Smooth muscle cell (in vitro differentiated cells): ENCODE results near the gene GRM4. TPM values are rescaled to one million over a fixed set of nuclear protein-coding genes. Genes with fewer than 3 reads are reported as not detected.

Source experiments
- DNase-seq: peaks from one replicate; lab custom pipeline; 2025; ENCODE audit not compliant: unreplicated experiment; lab: John Stamatoyannopoulos, UW
- H2AFZ ChIP-seq: fragments of 200-600 bp; sonication (generic); 2 replicates; pipeline ENCODE4 v1.6.0; 2016; ENCODE audit warnings: antibody characterized with exemption, low read depth, mild to moderate bottlenecking
- H3F3A ChIP-seq: fragments of 200-600 bp; sonication (generic); 2 replicates; pipeline ENCODE4 v1.6.0; 2017; ENCODE audit warnings: antibody characterized with exemption, low read depth
- H3K27ac ChIP-seq: fragments of 200-600 bp; sonication (generic); 2 replicates; pipeline ENCODE4 v1.5.1; 2016; ENCODE audit warnings: low read depth, mild to moderate bottlenecking
- H3K27me3 ChIP-seq: fragments of 200-600 bp; sonication (generic); 2 replicates; pipeline ENCODE4 v1.6.1; 2016; ENCODE audit warnings: low read depth, mild to moderate bottlenecking
- H3K36me3 ChIP-seq: fragments of 200-600 bp; sonication (generic); 2 replicates; pipeline ENCODE4 v1.5.1; 2016; ENCODE audit warnings: low read depth
- H3K4me1 ChIP-seq: fragments of 200-600 bp; sonication (generic); 2 replicates; pipeline ENCODE4 v1.5.1; 2016; ENCODE audit warnings: low read depth
- H3K4me2 ChIP-seq: fragments of 200-600 bp; sonication (generic); 2 replicates; pipeline ENCODE4 v1.6.0; 2016; ENCODE audit warnings: mild to moderate bottlenecking
- H3K4me3 ChIP-seq: fragments of 200-600 bp; sonication (generic); 2 replicates; pipeline ENCODE4 v1.5.1; 2016; ENCODE audit warnings: mild to moderate bottlenecking
- H3K79me2 ChIP-seq: fragments of 200-600 bp; sonication (generic); 2 replicates; pipeline ENCODE4 v1.6.0; 2016; ENCODE audit warnings: low read depth, mild to moderate bottlenecking
- H3K9ac ChIP-seq: fragments of 200-600 bp; sonication (generic); 2 replicates; pipeline ENCODE4 v1.6.0; 2016; ENCODE audit warnings: low read depth
- H3K9me3 ChIP-seq: fragments of 200-600 bp; sonication (generic); replicated peaks from 2 replicates; pipeline ENCODE4 v1.5.1; 2016; ENCODE audit warnings: low read depth
- H4K20me1 ChIP-seq: fragments of 200-600 bp; sonication (generic); 2 replicates; pipeline ENCODE4 v1.6.0; 2016; ENCODE audit warnings: low read depth
- CTCF ChIP-seq: fragments of 200-600 bp; sonication (generic); IDR thresholded peaks from 2 replicates; pipeline ENCODE4 v1.5.1; 2017; ENCODE audit warnings: borderline replicate concordance, mild to moderate bottlenecking, antibody characterized with exemption; ENCODE audit not compliant: insufficient read depth, poor library complexity, severe bottlenecking
- WGBS: methylation state at CpG from one replicate; pipeline ENCODE4 v1.1.7; 2016; ENCODE audit warnings: low lambda C conversion rate; 5-methylcytosine and 5-hydroxymethylcytosine counted together
- polyA plus RNA-seq: library from polyadenylated mRNA; unstranded; fragments of >200 nt; fragmentation: Nextera tagmentation; extraction: Ambion mirVana; gene quantifications from 2 replicates; pipeline ENCODE4 v1.2.1, GENCODE V29; 2016
- total RNA-seq: library from RNA; depleted of rRNA; stranded (reverse); fragments of >200 nt; gene quantifications from 2 replicates; pipeline ENCODE4 v1.2.3, GENCODE V29; 2014

Gene GRM4
- total and polyA plus RNA-seq, 2 experiments from 2014 or later = 0.21 TPM; not detected in 1

DNA sequence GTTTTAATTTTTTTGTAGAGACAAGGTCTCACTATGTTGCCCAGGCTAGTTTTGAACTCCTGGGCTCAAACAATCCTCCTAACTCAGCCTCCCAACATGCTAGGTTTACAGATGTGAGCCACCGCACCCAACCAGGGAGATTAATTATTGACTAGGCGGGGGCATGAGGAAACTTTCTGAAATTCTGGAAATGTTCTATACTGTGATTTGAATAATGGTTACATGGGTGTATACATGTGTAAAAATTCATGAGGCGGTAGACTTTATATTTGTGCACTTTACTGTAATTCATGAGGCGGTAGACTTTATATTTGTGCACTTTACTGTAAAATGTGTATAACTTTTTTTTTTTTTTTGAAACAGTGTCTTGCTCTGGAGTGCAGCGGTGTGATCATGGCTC, 147.2 kb downstream of the GRM4 start:
- Histone ChIP-seq H3K79me2 (no peaks in the 10 kb centered on the region), H3K9me3 (no peaks in the 10 kb centered on the region), H3K4me1 (no peaks in the 10 kb centered on the region), H2AFZ (no peak overlapping the region), H3K9ac (no peak overlapping the region), H3K27ac (no peak overlapping the region), H3K4me2 (no peak overlapping the region), H4K20me1 (no peaks in the 10 kb centered on the region), H3K4me3 (no peak overlapping the region), H3F3A (no peaks in the 10 kb centered on the region), H3K36me3 (no peaks in the 10 kb centered on the region), H3K27me3 (peaks cover 7% of the 10 kb centered on the region)
- 98% methylated on average over 5 of the region's 5 CpGs for WGBS
- no peak for DNase-seq
- TF ChIP-seq CTCF = no peak

DNA sequence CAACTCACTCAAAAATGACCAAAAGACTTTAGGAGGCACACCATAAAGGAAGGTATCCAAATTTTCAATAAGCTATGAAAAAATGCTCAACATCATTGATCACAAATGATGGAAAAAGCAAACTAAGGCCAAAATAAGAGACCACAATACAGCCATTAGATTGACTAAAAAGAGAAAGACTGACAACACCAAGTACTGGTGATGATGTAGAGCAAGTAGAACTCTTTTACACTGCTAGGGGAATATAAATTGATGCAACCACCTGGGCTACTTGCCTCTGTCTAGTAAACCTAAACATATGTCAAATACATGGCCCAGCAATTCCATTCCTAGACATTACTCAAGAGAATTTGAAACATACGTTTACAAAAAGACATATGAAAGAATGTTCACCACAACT, 148.6 kb downstream of the GRM4 start:
- TF ChIP-seq CTCF = no peak
- WGBS = 94% methylated on average over 1 of the region's 1 CpG

GRCh38 chr6:33996120-33996475, 149.8 kb downstream of the GRM4 start:
- H2AFZ ChIP-seq = no peak overlapping the region
- H3K4me2 ChIP-seq = no peak overlapping the region
- no peaks in the 10 kb centered on the region for H3K79me2 ChIP-seq
- no peak overlapping the region for H3K27ac ChIP-seq
- no peaks in the 10 kb centered on the region for H3F3A ChIP-seq
- peaks cover 7% of the 10 kb centered on the region for H3K4me1 ChIP-seq
- H3K9me3 ChIP-seq = no peaks in the 10 kb centered on the region
- 88% methylated on average over 5 of the region's 5 CpGs for WGBS
- DNase-seq = no peak
- H3K27me3 ChIP-seq = peaks cover 7% of the 10 kb centered on the region
- H4K20me1 ChIP-seq = no peaks in the 10 kb centered on the region
- no peak overlapping the region for H3K4me3 ChIP-seq
- TF ChIP-seq CTCF = no peak
- H3K36me3 ChIP-seq = no peaks in the 10 kb centered on the region
- no peak overlapping the region for H3K9ac ChIP-seq

More for the DNA sequence above, 148.6 kb downstream of the GRM4 start:
- Histone ChIP-seq H3K4me2 (no peak overlapping the region), H3K79me2 (no peaks in the 10 kb centered on the region), H3K27ac (no peak overlapping the region), H3K9ac (no peak overlapping the region), H3K4me3 (no peak overlapping the region), H3K9me3 (no peaks in the 10 kb centered on the region), H3K4me1 (peaks cover 7% of the 10 kb centered on the region), H4K20me1 (no peaks in the 10 kb centered on the region), H3K27me3 (peaks cover 7% of the 10 kb centered on the region), H2AFZ (no peak overlapping the region), H3F3A (no peaks in the 10 kb centered on the region), H3K36me3 (no peaks in the 10 kb centered on the region)
- no peak for DNase-seq

DNA sequence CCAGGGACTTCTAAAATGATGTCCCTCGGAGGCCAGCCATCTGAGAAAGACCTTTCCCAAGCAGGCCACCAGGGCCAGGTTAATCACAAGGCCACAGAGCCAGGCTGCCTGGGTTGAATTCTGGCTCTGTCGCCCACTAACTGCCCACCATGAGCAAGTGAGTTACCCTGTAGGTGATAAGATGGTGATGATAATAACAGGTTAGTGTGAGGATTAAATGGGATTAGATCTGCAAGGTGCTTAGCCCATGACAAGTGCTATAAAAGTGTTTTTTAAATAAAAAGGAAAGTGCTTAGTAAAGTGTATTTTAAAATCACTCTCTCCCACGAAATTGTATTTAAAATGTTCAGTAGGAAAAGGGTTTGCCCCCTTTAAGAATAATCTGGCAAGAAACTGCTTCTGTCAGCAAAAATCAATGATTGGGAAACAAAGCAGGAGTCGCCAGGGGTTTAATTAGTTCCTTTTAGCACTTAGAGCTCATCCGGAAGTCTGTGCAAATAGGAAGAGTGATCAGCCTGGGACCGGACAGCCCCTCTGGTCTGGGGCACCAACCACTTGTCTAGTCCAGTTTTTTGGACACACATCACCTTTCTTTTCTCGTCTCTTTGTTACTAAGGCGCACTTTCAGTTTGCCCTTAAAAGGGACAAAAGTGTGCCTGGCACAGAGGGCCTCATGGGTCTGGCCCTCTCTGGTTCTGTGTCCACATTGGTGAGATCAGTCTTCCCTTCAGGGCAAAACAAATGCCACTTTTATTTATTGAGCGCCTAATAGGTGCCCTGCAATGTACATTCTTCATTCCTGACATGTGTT, 150.4 kb downstream of the GRM4 start:
- TF ChIP-seq CTCF = no peak
- Histone ChIP-seq H3K36me3 (no peaks in the 10 kb centered on the region), H3K27me3 (peaks cover 7% of the 10 kb centered on the region), H4K20me1 (no peaks in the 10 kb centered on the region), H3K9ac (no peak overlapping the region), H3K4me3 (no peak overlapping the region), H3K4me1 (peaks cover 7% of the 10 kb centered on the region), H3K79me2 (no peaks in the 10 kb centered on the region), H3K4me2 (no peak overlapping the region), H3K27ac (no peak overlapping the region), H2AFZ (no peak overlapping the region), H3F3A (no peaks in the 10 kb centered on the region), H3K9me3 (no peaks in the 10 kb centered on the region)
- no peak for DNase-seq
- WGBS = 72% methylated on average over 9 of the region's 9 CpGs
